Upper lobe of left lung (tissue), 6 donors: Measurements from ENCODE around the gene DNASE1L3. TPM values are rescaled to one million over a fixed set of nuclear protein-coding genes. Genes with fewer than 3 reads are reported as not detected.

ENCODE experiments used
- ATAC-seq, 2 donors: fragments of 200-7000 bp; cut with Tn5 transposase; one replicate each; pipeline ENCODE4 v1.9.1; 2022; ENCODE audit warnings: mild to moderate bottlenecking in 2 of 2, moderate library complexity in 2 of 2; ENCODE audit not compliant: low FRiP score in 2 of 2
- DNase-seq, 2 donors: peaks; one replicate each; pipeline ENCODE4 v3.0.0-alpha.2; 2019 to 2020
- H3K27ac ChIP-seq, 4 donors: fragments of 200-600 bp; sonication (generic); one replicate each; pipeline ENCODE4 v1.5.1; 2016 to 2019
- H3K27me3 ChIP-seq, 4 donors: fragments of 200-600 bp; sonication (generic); one replicate each; pipeline ENCODE4 v1.5.1; 2017 to 2019
- H3K36me3 ChIP-seq, 4 donors: fragments of 200-600 bp; sonication (generic); one replicate each; pipeline ENCODE4 v1.5.1; 2016 to 2019
- H3K4me1 ChIP-seq, 4 donors: fragments of 200-600 bp; sonication (generic); one replicate each; pipeline ENCODE4 v1.5.1; 2018 to 2019
- H3K4me3 ChIP-seq, 4 donors: fragments of 200-600 bp; sonication (generic); one replicate each; pipeline ENCODE4 v1.5.1; 2017 to 2019; ENCODE audit warnings: mild to moderate bottlenecking in 2 of 4, moderate library complexity in 1 of 4
- H3K9me3 ChIP-seq, 4 donors: fragments of 200-600 bp; sonication (generic); one replicate each; pipeline ENCODE4 v1.5.1; 2018 to 2019
- EP300 ChIP-seq, 4 donors: sonication (generic); formaldehyde crosslinking; IDR thresholded peaks; one replicate each; pipeline ENCODE4 v1.5.1; 2017; ENCODE audit warnings: antibody characterized with exemption in 4 of 4, control low read depth in 2 of 4
- POLR2A ChIP-seq, 4 donors: fragments of 450-650 bp; IDR thresholded peaks; one replicate each; pipeline ENCODE4 v1.5.1; 2016 to 2017; ENCODE audit warnings: antibody characterized with exemption in 4 of 4, mild to moderate bottlenecking in 2 of 4
- POLR2AphosphoS5 ChIP-seq, 2 donors: sonication (generic); formaldehyde crosslinking; IDR thresholded peaks; one replicate each; pipeline ENCODE4 v1.5.1; 2017; ENCODE audit warnings: antibody characterized with exemption in 2 of 2
- WGBS, 2 donors: methylation state at CpG; one replicate each; pipeline ENCODE4 v1.1.5; 2017 to 2018; 5-methylcytosine and 5-hydroxymethylcytosine counted together
- total RNA-seq, 6 donors: library from RNA; depleted of rRNA in 4 of 6; stranded (reverse); fragments of >200 nt in 4 of 6; gene quantifications; one replicate each; pipeline versions ENCODE4 v1.1.0 to v1.2.1, GENCODE V29; 2016 to 2021
- TF ChIP-seq, protein P1 (sequence below), 6 experiments: fragments of 450-650 bp in 4 of 6; fragments of 200-600 bp in 2 of 6; sonication (generic) in 2 of 6; IDR thresholded peaks; one replicate each; pipeline ENCODE4 v1.5.1; 2016 to 2019; ENCODE audit warnings: antibody characterized with exemption in 6 of 6
- donor health status: DM: no; HTN: no; CAD: no; lungs with moderate emphysema.
- donor health status: DM: no; HTN: yes; CAD: no; lungs with severe emphysema.

The DNASE1L3 gene
- total RNA-seq, 6 donors from 2014 or later: 0.59 to 35.6 (median 3.3) TPM; not detected in 1

DNA sequence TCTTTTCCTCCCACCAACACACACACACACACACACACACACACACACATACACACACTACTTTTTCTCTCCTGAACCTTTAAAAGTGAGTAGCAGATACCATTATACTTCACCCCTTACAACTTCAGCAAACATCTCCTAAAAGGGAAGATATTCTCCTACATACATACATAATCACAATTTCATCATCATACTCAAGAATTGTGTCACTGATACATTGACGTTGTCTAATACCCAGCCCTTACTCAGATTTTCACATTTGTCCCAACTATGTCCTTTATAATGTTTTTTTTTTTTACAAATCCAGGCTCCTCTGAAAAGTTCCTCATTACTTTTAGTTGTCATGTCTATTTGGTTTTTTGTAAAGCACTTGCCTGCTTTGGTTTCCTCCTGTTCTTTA lies 45.3 kb upstream of the DNASE1L3 start:
- TF ChIP-seq POLR2AphosphoS5 (IDR thresholded peaks at IDR 0.05): no peak
- TF ChIP-seq, protein P1, sequence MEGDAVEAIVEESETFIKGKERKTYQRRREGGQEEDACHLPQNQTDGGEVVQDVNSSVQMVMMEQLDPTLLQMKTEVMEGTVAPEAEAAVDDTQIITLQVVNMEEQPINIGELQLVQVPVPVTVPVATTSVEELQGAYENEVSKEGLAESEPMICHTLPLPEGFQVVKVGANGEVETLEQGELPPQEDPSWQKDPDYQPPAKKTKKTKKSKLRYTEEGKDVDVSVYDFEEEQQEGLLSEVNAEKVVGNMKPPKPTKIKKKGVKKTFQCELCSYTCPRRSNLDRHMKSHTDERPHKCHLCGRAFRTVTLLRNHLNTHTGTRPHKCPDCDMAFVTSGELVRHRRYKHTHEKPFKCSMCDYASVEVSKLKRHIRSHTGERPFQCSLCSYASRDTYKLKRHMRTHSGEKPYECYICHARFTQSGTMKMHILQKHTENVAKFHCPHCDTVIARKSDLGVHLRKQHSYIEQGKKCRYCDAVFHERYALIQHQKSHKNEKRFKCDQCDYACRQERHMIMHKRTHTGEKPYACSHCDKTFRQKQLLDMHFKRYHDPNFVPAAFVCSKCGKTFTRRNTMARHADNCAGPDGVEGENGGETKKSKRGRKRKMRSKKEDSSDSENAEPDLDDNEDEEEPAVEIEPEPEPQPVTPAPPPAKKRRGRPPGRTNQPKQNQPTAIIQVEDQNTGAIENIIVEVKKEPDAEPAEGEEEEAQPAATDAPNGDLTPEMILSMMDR (IDR thresholded peaks at IDR 0.05): no peak
- Histone ChIP-seq H3K4me1 (no peaks in the 10 kb centered on the region), H3K27ac (no peak overlapping the region), H3K36me3 (peaks cover 0 to 46% (median 3%) of the 10 kb centered on the region in 4 donors), H3K27me3 (no peaks in the 10 kb centered on the region), H3K4me3 (no peak overlapping the region), H3K9me3 (no peaks in the 10 kb centered on the region)
- DNase-seq: no peak
- no peak for ATAC-seq
- WGBS, 2 donors: 63 to 71% methylated on average over 1 of the region's 1 CpG

DNA sequence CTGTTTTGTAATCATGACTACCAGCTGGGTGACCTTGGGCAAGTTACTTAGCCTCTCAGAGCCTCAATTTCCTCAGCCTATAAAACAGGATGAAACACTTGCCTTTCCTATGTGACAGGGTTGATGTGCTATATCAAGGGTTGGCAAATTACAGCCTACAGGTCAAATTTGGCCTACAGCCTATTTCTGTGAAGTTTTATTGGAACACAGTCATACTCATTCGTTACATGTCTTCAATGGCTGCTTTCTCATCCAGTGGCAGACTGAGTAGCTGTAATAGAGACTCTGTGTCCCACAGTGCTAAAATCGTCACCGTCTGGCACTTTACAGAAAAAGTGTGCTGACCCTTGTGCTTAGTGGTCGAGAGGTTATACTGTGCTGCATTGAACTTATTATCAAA lies 43.4 kb upstream of the DNASE1L3 start:
- no peak for DNase-seq
- no peaks in the 10 kb centered on the region for H3K27me3 ChIP-seq
- TF ChIP-seq POLR2AphosphoS5 (IDR thresholded peaks at IDR 0.05) (no peak), EP300 (IDR thresholded peaks at IDR 0.05) (no peak), POLR2A (IDR thresholded peaks at IDR 0.05) (no peak)
- TF ChIP-seq, protein P1 (IDR thresholded peaks at IDR 0.05): no peak
- no peak for ATAC-seq
- no peak overlapping the region for H3K4me3 ChIP-seq
- H3K27ac ChIP-seq: no peak overlapping the region
- H3K4me1 ChIP-seq: peaks cover 0 to 7% (median 4%) of the 10 kb centered on the region in 4 donors
- 92 to 98% methylated on average over 4 of the region's 4 CpGs for WGBS, 2 donors
- H3K9me3 ChIP-seq: no peaks in the 10 kb centered on the region
- H3K36me3 ChIP-seq: peaks cover 0 to 32% (median 3%) of the 10 kb centered on the region in 4 donors

DNA sequence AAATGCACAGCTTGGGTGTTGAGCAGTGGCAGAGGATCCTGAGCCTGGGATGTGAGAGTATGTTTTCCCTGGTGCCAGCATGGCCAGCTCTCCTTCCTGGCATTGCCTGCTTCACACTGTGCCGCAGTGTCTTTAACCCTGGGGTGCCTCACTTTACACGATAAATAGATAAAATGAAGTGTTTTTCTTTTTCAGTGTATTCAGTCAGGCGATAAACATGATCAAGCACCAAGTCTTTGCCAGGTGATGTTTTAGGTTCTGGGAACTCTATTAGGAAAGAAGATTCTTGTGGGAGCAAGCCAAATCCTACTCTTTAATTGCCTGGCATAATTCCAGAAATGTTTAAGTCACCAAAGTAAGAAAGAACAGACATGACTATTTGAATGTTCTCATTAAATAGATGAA lies 40.9 kb upstream of the DNASE1L3 start:
- Histone ChIP-seq H3K36me3 (peaks cover 0 to 7% (median 0%) of the 10 kb centered on the region in 4 donors), H3K4me3 (no peak overlapping the region), H3K4me1 (peaks cover 0 to 7% (median 4%) of the 10 kb centered on the region in 4 donors), H3K27ac (no peak overlapping the region), H3K27me3 (no peaks in the 10 kb centered on the region), H3K9me3 (no peaks in the 10 kb centered on the region)
- DNase-seq (no peak), ATAC-seq (no peak)
- no peak for TF ChIP-seq POLR2AphosphoS5 (IDR thresholded peaks at IDR 0.05)
- TF ChIP-seq EP300 (IDR thresholded peaks at IDR 0.05): no peak
- no peak for TF ChIP-seq POLR2A (IDR thresholded peaks at IDR 0.05)
- TF ChIP-seq, protein P1 (IDR thresholded peaks at IDR 0.05): no peak
- WGBS, 2 donors: 97 to 98% methylated on average over 3 of the region's 3 CpGs

DNA sequence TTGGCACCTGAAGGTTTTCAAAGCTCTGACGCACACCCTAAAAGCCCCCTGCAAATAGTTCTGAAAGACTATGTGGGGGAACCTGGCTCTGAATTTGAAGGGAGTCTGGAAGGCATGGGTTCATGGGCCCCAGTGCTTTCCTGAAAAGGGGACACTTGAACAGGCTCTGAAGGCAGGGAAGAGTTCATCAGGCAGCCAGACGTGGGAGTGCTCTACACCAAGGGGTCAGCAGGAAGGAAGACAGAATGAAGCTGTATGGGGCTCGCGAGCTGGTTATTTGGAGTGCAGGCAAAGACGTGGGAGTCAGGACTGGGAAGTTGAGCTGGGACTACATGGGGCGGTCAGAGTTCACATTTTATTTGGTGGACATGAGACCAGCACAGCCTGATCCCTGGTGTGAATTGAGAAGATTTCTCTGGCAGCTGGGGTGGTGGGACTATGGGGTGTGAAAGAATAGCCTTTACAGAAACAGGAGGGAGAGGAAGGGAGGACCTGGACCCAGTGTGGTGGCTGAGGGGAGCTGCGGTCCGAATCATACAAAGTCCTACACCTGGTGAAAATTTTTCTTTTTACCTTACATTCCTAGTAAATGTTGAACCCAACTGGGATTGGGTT lies 39.4 kb upstream of the DNASE1L3 start:
- Histone ChIP-seq H3K9me3 (no peaks in the 10 kb centered on the region), H3K4me1 (peaks cover 0 to 11% (median 4%) of the 10 kb centered on the region in 4 donors), H3K27me3 (no peaks in the 10 kb centered on the region), H3K4me3 (no peak overlapping the region), H3K36me3 (no peaks in the 10 kb centered on the region), H3K27ac (no peak overlapping the region)
- 78 to 79% methylated on average over 8 of the region's 8 CpGs for WGBS, 2 donors
- no peak for DNase-seq
- ATAC-seq: peak in 1 of 2 donors; percentile 31
- TF ChIP-seq, protein P1 (IDR thresholded peaks at IDR 0.05): no peak
